Measurements from ENCODE around the gene PTTG2. TPM values are rescaled to one million over a fixed set of nuclear protein-coding genes. Genes with fewer than 3 reads are reported as not detected.
A peak's percentile ranks its signal among the peaks of the same experiment; 100 is the strongest.
"Not testable (repeated sequence)": the region's sequence is repeated elsewhere in the genome, so short reads cannot be mapped to it uniquely, and the experiment has no call there.

PTTG2 gene
- total RNA-seq, 2 donors from 2014 or later: not detected

GRCh38 chr4:37971202-37971601 lies 11.0 kb downstream of the PTTG2 start:
- Mint-ChIP-seq H3K27ac (no peak overlapping the region), H3K4me1 (peaks cover under 1% of the 10 kb centered on the region), H3K27me3 (ENCODE audit: insufficient read depth) (no peaks in the 10 kb centered on the region), H3K4me3 (no peak overlapping the region), H3K9me3 (peaks cover 9% of the 10 kb centered on the region), H3K36me3 (ENCODE audit: low read depth) (no peaks in the 10 kb centered on the region)
- no peaks in the 10 kb centered on the region for H3K36me3 ChIP-seq (ENCODE audit: control insufficient read depth, insufficient read depth, low read length)
- H3K27me3 ChIP-seq (ENCODE audit: control insufficient read depth, insufficient read depth, low read length, poor library complexity, severe bottlenecking): no peaks in the 10 kb centered on the region
- no peak overlapping the region for H3K27ac ChIP-seq (ENCODE audit: low read depth, low read length)
- no peak overlapping the region for H3K9ac ChIP-seq (ENCODE audit: extremely low read depth, low read length, poor library complexity, severe bottlenecking)
- no peak overlapping the region for H3K4me3 ChIP-seq (ENCODE audit: low read length)
- DNase-seq: no peak
- no peaks in the 10 kb centered on the region for H3K9me3 ChIP-seq (ENCODE audit: control insufficient read depth, low read length)
- H3K4me1 ChIP-seq (ENCODE audit: control insufficient read depth, insufficient read depth, low read length): no peaks in the 10 kb centered on the region
- 93 to 96% methylated on average over 4 of the region's 4 CpGs for WGBS, 2 experiments (ENCODE audit: insufficient coverage in 1 of 2, insufficient read length in 1 of 2)
- no peak for TF ChIP-seq CTCF (conservative IDR thresholded peaks at IDR 0.05)

- Mint-ChIP-seq H3K9me3 (peaks cover 9% of the 10 kb centered on the region), H3K4me1 (peaks cover 9% of the 10 kb centered on the region), H3K27me3 (ENCODE audit: insufficient read depth) (no peaks in the 10 kb centered on the region), H3K36me3 (ENCODE audit: low read depth) (no peaks in the 10 kb centered on the region), H3K27ac (no peak overlapping the region), H3K4me3 (no peak overlapping the region)
- Histone ChIP-seq H3K9ac (ENCODE audit: extremely low read depth, low read length, poor library complexity, severe bottlenecking) (no peak overlapping the region), H3K36me3 (ENCODE audit: control insufficient read depth, insufficient read depth, low read length) (no peaks in the 10 kb centered on the region), H3K9me3 (ENCODE audit: control insufficient read depth, low read length) (no peaks in the 10 kb centered on the region), H3K4me3 (ENCODE audit: low read length) (no peak overlapping the region), H3K4me1 (ENCODE audit: control insufficient read depth, insufficient read depth, low read length) (no peaks in the 10 kb centered on the region), H3K27me3 (ENCODE audit: control insufficient read depth, insufficient read depth, low read length, poor library complexity, severe bottlenecking) (no peaks in the 10 kb centered on the region), H3K27ac (ENCODE audit: low read depth, low read length) (no peak overlapping the region)
- no peak for TF ChIP-seq CTCF (conservative IDR thresholded peaks at IDR 0.05)
- WGBS, 2 experiments (ENCODE audit: insufficient coverage in 1 of 2, insufficient read length in 1 of 2): 87 to 100% methylated on average over 1 to 3 of the region's 3 CpGs
- DNase-seq: no peak
Observed at GRCh38 chr4:37973441-37973840, 13.2 kb downstream of the PTTG2 start.

- not testable (repeated sequence) for H3K4me3 Mint-ChIP-seq; H3K27ac Mint-ChIP-seq; H3K9ac ChIP-seq (ENCODE audit: extremely low read depth, low read length, poor library complexity, severe bottlenecking); H3K27me3 Mint-ChIP-seq (ENCODE audit: insufficient read depth); H3K36me3 Mint-ChIP-seq (ENCODE audit: low read depth); H3K9me3 ChIP-seq (ENCODE audit: control insufficient read depth, low read length); H3K9me3 Mint-ChIP-seq; H3K27ac ChIP-seq (ENCODE audit: low read depth, low read length); DNase-seq; H3K36me3 ChIP-seq (ENCODE audit: control insufficient read depth, insufficient read depth, low read length); H3K27me3 ChIP-seq (ENCODE audit: control insufficient read depth, insufficient read depth, low read length, poor library complexity, severe bottlenecking); H3K4me1 ChIP-seq (ENCODE audit: control insufficient read depth, insufficient read depth, low read length); H3K4me3 ChIP-seq (ENCODE audit: low read length)
- H3K4me1 Mint-ChIP-seq: peaks cover 14% of the 10 kb centered on the region
- WGBS, 2 experiments (ENCODE audit: insufficient coverage in 1 of 2, insufficient read length in 1 of 2): 84 to 89% methylated on average over 7 to 12 of the region's 13 CpGs
Observed at GRCh38 chr4:37975321-37975822, 15.2 kb downstream of the PTTG2 start.

- Histone ChIP-seq H3K27ac (ENCODE audit: low read depth, low read length) (no peak overlapping the region), H3K36me3 (ENCODE audit: control insufficient read depth, insufficient read depth, low read length) (no peaks in the 10 kb centered on the region), H3K27me3 (ENCODE audit: control insufficient read depth, insufficient read depth, low read length, poor library complexity, severe bottlenecking) (no peaks in the 10 kb centered on the region), H3K4me1 (ENCODE audit: control insufficient read depth, insufficient read depth, low read length) (peaks cover 5% of the 10 kb centered on the region), H3K4me3 (ENCODE audit: low read length) (peak overlapping the region; percentile 70), H3K9me3 (ENCODE audit: control insufficient read depth, low read length) (no peaks in the 10 kb centered on the region), H3K9ac (ENCODE audit: extremely low read depth, low read length, poor library complexity, severe bottlenecking) (no peak overlapping the region)
- WGBS, 2 experiments (ENCODE audit: insufficient coverage in 1 of 2, insufficient read length in 1 of 2): 40 to 58% methylated on average over 2 to 3 of the region's 3 CpGs
- H3K27me3 Mint-ChIP-seq (ENCODE audit: insufficient read depth): no peaks in the 10 kb centered on the region
- no peaks in the 10 kb centered on the region for H3K36me3 Mint-ChIP-seq (ENCODE audit: low read depth)
- peak overlapping the region; percentile 68 for H3K4me3 Mint-ChIP-seq
- H3K4me1 Mint-ChIP-seq: peaks cover 20% of the 10 kb centered on the region
- TF ChIP-seq CTCF (conservative IDR thresholded peaks at IDR 0.05): no peak
- peak overlapping the region; percentile 91 for H3K27ac Mint-ChIP-seq
- peaks cover 7% of the 10 kb centered on the region for H3K9me3 Mint-ChIP-seq
- DNase-seq: no peak
Observed at GRCh38 chr4:37976507-37976906, 16.3 kb downstream of the PTTG2 start.

Measured in endodermal cell (in vitro differentiated cells).